K562 (cell line): Measurements from ENCODE around the gene ZNF521.
A peak's percentile ranks its signal among the peaks of the same experiment; 100 is the strongest.

ENCODE experiments used
- EZH2 ChIP-seq: IDR thresholded peaks from 2 replicates; pipeline ENCODE4 v1.6.1; 2012; ENCODE audit warnings: low read depth, mild to moderate bottlenecking, inconsistent platforms, low read length, borderline replicate concordance
- POLR2AphosphoS5 ChIP-seq: IDR thresholded peaks from 2 replicates; pipeline ENCODE4 v1.6.1; 2011; ENCODE audit warnings: mild to moderate bottlenecking, low read depth, low read length, moderate library complexity; ENCODE audit not compliant: control insufficient read depth, insufficient read depth
- TAF1 ChIP-seq: IDR thresholded peaks from 2 replicates; pipeline ENCODE4 v1.6.1; 2011; ENCODE audit warnings: mild to moderate bottlenecking, low read length, moderate library complexity; ENCODE audit not compliant: insufficient read depth, control insufficient read depth, severe bottlenecking; ENCODE audit errors: extremely low read depth
- ZNF282 ChIP-seq: sonication (generic); formaldehyde crosslinking; IDR thresholded peaks from 2 replicates; pipeline ENCODE4 v1.8.1; 2023; ENCODE audit warnings: missing genetic modification reagents
- ZNF639 ChIP-seq, 2 experiments: fragments of 200-800 bp in 1 of 2; sonication (Bioruptor generic) in 1 of 2; sonication (generic) in 1 of 2; formaldehyde crosslinking in 1 of 2; IDR thresholded peaks in 1 of 2; conservative IDR thresholded peaks in 1 of 2; 2 replicates each; pipeline versions ENCODE4 v1.5.0 to v1.6.1; 2016 to 2020; ENCODE audit warnings: missing compliant biosample characterization in 1 of 2, missing genetic modification characterization in 1 of 2, missing genetic modification reagents in 1 of 2

GRCh38 chr18:25229081-25229480, 122.9 kb downstream of the ZNF521 start:
- TF ChIP-seq EZH2 = no peak
- peak; percentile 59; the same call in 1 of the 2 replicates for TF ChIP-seq POLR2AphosphoS5
- TF ChIP-seq ZNF282 (CRISPR knock-in tag) = no peak
- TF ChIP-seq TAF1 = no peak
- TF ChIP-seq ZNF639 (CRISPR knock-in tag; conservative IDR thresholded peaks at IDR 0.05 in 1 of 2, IDR thresholded peaks at IDR 0.05 in 1 of 2) = no peak
